Measurements from ENCODE around the gene KCNH5.

The KCNH5 gene

DNA sequence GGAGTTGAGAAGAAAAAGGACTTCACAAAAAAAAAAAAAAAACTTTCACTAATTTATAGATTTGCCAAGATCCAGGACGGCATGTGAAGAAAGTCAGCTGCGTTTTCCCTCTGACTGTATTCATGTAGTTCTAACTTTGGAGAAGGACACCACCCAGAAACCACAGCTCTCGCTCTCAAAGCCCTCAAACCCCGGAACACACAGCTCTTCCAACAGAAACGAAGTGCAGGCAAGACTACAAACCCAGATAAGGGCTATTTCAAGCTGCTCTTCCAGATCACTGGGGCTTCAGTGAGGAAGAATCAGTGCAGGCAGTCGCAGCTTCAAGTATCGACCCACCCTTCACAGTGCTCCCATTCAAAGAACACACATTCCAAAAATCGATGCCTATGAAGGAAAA, 13.2 kb downstream of the KCNH5 start:
- H2AFZ ChIP-seq (ENCODE audit: low read depth, low read length) = no peak overlapping the region
- no peaks in the 10 kb centered on the region for H3K27me3 ChIP-seq (ENCODE audit: insufficient read depth, low read length)
- H3K4me3 ChIP-seq (ENCODE audit: low read length) = no peak overlapping the region
- H3K4me1 ChIP-seq (ENCODE audit: insufficient read depth, low read length) = no peaks in the 10 kb centered on the region
- no peaks in the 10 kb centered on the region for H3K36me3 ChIP-seq (ENCODE audit: insufficient read depth, low read length)
- H3K9me3 ChIP-seq (ENCODE audit: low read length) = no peaks in the 10 kb centered on the region

DNA sequence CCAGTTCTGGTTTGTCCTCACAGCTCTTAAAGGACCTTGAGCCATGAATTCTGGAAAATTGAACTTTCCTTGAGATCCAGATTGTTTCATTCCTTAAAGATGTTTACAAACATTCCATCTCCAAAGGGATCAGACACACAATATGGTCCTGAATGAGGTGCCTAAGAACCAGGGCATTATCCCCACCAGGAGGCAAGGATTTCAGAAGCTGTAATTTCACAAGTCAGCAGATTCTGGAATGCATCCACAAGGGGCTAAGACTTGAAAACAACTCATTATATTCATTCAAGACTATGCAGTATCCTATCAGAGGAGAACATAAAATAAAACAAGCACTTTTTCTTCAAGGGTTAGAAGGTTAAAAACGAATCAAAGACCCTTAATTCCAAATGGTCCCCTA, 15.1 kb downstream of the KCNH5 start:
- H3K4me1 ChIP-seq (ENCODE audit: insufficient read depth, low read length) = no peaks in the 10 kb centered on the region
- no peak overlapping the region for H2AFZ ChIP-seq (ENCODE audit: low read depth, low read length)
- no peak overlapping the region for H3K4me3 ChIP-seq (ENCODE audit: low read length)
- H3K27me3 ChIP-seq (ENCODE audit: insufficient read depth, low read length) = no peaks in the 10 kb centered on the region
- H3K36me3 ChIP-seq (ENCODE audit: insufficient read depth, low read length) = no peaks in the 10 kb centered on the region
- H3K9me3 ChIP-seq (ENCODE audit: low read length) = no peaks in the 10 kb centered on the region

DNA sequence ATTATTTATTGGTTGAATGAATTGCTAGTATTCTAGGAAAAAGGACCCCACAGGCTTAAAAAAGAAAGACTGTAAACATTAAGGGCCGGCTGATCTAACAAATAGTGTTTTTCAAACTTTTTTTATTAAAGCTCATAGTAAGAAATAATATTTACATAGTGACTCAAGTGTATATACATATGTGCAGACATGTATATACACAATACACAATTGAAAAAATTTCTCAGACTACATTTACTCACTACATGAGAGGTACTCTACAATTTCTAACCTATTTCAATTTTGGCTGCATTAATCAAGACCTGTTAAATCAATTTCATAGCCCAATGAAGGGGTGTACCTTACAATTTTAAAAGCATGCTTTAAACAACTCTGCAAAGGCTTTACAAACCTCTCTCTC, 17.5 kb downstream of the KCNH5 start:
- no peak overlapping the region for H2AFZ ChIP-seq (ENCODE audit: low read depth, low read length)
- H3K27me3 ChIP-seq (ENCODE audit: insufficient read depth, low read length) = no peaks in the 10 kb centered on the region
- H3K4me3 ChIP-seq (ENCODE audit: low read length) = no peak overlapping the region

DNA sequence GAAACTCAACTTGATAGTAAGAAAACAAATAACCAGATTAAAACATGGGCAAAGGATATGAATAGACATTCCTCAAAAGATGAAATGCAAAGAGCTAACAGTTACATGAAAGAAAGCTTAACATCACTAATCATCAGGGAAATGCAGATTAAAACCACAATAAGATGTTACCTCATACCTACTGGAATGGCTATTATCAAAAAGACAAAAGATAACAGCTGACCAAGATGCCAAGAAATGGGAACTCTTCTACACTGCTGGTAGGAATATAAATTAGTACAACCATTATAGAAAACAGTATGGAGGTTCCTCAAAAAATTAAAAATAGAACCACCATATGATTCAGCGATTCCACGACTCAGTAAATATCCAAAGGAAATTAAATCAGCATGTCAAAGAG, 18.8 kb downstream of the KCNH5 start:
- no peak overlapping the region for H3K4me3 ChIP-seq (ENCODE audit: low read length)
- no peaks in the 10 kb centered on the region for H3K4me1 ChIP-seq (ENCODE audit: insufficient read depth, low read length)
- H3K9me3 ChIP-seq (ENCODE audit: low read length) = no peaks in the 10 kb centered on the region
- H3K36me3 ChIP-seq (ENCODE audit: insufficient read depth, low read length) = no peaks in the 10 kb centered on the region
- H3K27me3 ChIP-seq (ENCODE audit: insufficient read depth, low read length) = no peaks in the 10 kb centered on the region
- no peak overlapping the region for H2AFZ ChIP-seq (ENCODE audit: low read depth, low read length)

More for the DNA sequence above, 17.5 kb downstream of the KCNH5 start:
- H3K9me3 ChIP-seq (ENCODE audit: low read length) = no peaks in the 10 kb centered on the region
- no peaks in the 10 kb centered on the region for H3K4me1 ChIP-seq (ENCODE audit: insufficient read depth, low read length)
- no peaks in the 10 kb centered on the region for H3K36me3 ChIP-seq (ENCODE audit: insufficient read depth, low read length)

DNA sequence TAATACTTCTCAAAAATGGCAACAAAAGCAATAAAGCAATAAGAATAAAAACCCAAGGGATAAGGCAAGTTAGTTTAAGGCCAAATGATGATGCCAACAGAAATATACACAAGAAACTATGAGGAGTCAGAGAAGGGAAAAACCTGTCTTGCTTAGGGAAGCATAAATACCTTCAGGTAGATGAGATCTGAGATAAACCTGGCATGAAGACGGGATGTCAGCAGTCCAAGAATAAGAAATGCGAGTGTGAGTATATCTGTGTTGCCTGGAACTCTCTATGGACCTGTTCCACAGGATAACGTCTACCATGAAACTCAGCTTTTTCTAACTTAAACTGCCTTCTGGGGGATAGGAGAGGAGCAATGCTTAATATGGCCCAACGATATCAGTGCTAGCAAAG, 30.6 kb downstream of the KCNH5 start:
- Histone ChIP-seq H3K9me3 (ENCODE audit: low read length) (no peaks in the 10 kb centered on the region), H3K36me3 (ENCODE audit: insufficient read depth, low read length) (no peaks in the 10 kb centered on the region), H2AFZ (ENCODE audit: low read depth, low read length) (no peak overlapping the region), H3K4me3 (ENCODE audit: low read length) (no peak overlapping the region), H3K4me1 (ENCODE audit: insufficient read depth, low read length) (no peaks in the 10 kb centered on the region), H3K27me3 (ENCODE audit: insufficient read depth, low read length) (no peaks in the 10 kb centered on the region)

DNA sequence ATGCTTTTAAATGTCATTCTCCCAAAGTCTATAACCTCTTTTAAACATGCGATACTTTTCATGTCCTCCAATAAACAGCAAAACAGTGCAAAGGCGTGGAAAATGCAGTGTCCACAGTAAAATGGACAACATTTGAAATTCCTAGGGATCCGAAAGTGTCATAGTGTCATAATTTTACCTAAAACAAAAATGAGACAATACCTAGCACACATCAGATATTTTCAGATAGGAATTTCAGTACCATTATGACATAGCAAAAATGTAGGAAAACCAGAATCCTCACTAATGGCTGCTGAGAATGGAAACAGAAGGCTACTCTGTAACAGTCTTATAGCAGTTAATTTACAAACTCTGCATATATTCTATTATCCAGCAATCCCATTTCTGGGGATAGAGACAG, 33.1 kb downstream of the KCNH5 start:
- Histone ChIP-seq H3K27me3 (ENCODE audit: insufficient read depth, low read length) (no peaks in the 10 kb centered on the region), H3K4me3 (ENCODE audit: low read length) (no peak overlapping the region), H2AFZ (ENCODE audit: low read depth, low read length) (no peak overlapping the region), H3K36me3 (ENCODE audit: insufficient read depth, low read length) (no peaks in the 10 kb centered on the region), H3K4me1 (ENCODE audit: insufficient read depth, low read length) (no peaks in the 10 kb centered on the region), H3K9me3 (ENCODE audit: low read length) (no peaks in the 10 kb centered on the region)

DNA sequence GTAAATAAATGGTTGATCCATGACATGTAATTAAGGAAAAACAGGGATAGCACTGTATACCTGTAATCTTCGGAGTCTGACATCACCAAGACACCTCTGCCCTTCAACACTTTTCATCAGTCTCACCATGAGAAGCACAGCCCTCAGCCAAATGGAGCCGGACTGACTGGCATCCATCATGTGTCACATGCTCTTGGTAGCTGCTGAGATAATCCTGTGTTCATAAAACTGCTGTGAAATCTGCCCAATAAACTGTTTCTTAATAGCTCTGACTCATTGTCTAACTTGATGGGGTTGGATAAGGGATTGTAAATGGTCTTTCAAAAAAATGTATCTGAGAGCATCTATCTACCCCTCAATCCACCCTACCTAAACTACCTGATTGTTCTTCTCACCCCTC, 33.6 kb downstream of the KCNH5 start:
- H3K4me1 ChIP-seq (ENCODE audit: insufficient read depth, low read length) = no peaks in the 10 kb centered on the region
- H3K36me3 ChIP-seq (ENCODE audit: insufficient read depth, low read length) = no peaks in the 10 kb centered on the region
- H3K27me3 ChIP-seq (ENCODE audit: insufficient read depth, low read length) = no peaks in the 10 kb centered on the region
- H3K4me3 ChIP-seq (ENCODE audit: low read length) = no peak overlapping the region
- H3K9me3 ChIP-seq (ENCODE audit: low read length) = no peaks in the 10 kb centered on the region
- no peak overlapping the region for H2AFZ ChIP-seq (ENCODE audit: low read depth, low read length)

DNA sequence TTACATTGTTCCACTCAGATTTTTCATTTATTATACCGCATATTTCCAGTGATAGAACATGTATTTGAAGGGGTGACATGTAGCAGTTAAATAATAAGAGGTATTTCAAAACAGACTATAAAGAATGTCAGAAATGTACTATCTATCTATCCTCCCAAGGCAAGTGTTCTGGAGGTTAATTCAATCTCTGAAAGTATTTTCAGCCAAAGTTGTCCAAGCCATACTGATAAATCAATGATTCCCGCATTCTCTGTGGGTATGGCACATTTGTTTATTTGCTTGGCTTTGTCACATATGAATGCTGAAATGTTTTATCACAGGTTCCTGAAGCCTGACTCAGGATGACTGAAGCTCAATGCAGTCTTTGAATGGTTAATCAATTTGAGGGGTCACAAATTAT, 35.8 kb downstream of the KCNH5 start:
- Histone ChIP-seq H2AFZ (ENCODE audit: low read depth, low read length) (no peak overlapping the region), H3K4me1 (ENCODE audit: insufficient read depth, low read length) (no peaks in the 10 kb centered on the region), H3K27me3 (ENCODE audit: insufficient read depth, low read length) (no peaks in the 10 kb centered on the region), H3K36me3 (ENCODE audit: insufficient read depth, low read length) (no peaks in the 10 kb centered on the region), H3K9me3 (ENCODE audit: low read length) (no peaks in the 10 kb centered on the region), H3K4me3 (ENCODE audit: low read length) (no peak overlapping the region)

DNA sequence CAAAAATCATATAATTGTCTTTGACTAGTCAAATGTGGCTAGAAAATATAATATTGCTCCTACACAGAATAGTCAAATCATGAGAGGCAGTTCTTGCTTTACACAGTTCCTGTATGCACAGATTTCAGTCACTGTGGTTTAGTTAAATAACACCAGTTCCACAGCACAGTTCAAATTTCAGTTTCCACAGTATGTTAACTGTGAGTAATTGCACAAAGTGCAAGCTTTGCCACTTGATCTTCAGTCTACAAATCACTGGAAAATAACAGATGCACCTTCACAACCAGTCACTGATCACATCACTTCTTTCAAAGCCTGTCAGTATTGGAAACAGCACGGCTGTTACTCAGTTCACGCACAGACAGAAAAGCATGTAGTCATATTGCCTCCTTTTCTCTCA, 38.7 kb downstream of the KCNH5 start:
- H2AFZ ChIP-seq (ENCODE audit: low read depth, low read length) = no peak overlapping the region
- no peaks in the 10 kb centered on the region for H3K4me1 ChIP-seq (ENCODE audit: insufficient read depth, low read length)
- H3K4me3 ChIP-seq (ENCODE audit: low read length) = no peak overlapping the region
- H3K27me3 ChIP-seq (ENCODE audit: insufficient read depth, low read length) = no peaks in the 10 kb centered on the region
- H3K36me3 ChIP-seq (ENCODE audit: insufficient read depth, low read length) = no peaks in the 10 kb centered on the region
- H3K9me3 ChIP-seq (ENCODE audit: low read length) = no peaks in the 10 kb centered on the region

DNA sequence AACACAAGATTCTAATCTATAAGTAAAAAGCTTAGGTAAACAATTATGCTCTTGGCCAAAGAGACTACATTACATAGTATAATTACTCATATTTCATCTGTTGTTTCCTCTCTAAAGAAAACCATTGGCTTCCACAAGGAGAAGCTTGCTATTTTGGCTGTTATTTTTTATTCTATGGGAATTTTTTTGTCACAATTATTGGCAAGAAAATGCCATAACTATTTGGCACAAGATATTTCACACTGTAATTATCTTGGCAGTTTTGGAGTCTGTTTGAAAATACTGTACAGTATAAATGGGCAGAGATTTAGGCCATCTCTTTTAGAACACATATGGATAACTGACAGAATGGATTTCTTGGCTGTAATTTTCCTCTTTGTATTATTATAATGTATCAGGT, 51.2 kb downstream of the KCNH5 start:
- H3K4me3 ChIP-seq (ENCODE audit: low read length) = no peak overlapping the region
- H3K4me1 ChIP-seq (ENCODE audit: insufficient read depth, low read length) = no peaks in the 10 kb centered on the region
- H3K36me3 ChIP-seq (ENCODE audit: insufficient read depth, low read length) = no peaks in the 10 kb centered on the region
- H3K9me3 ChIP-seq (ENCODE audit: low read length) = no peaks in the 10 kb centered on the region
- no peak overlapping the region for H2AFZ ChIP-seq (ENCODE audit: low read depth, low read length)
- H3K27me3 ChIP-seq (ENCODE audit: insufficient read depth, low read length) = no peaks in the 10 kb centered on the region

DNA sequence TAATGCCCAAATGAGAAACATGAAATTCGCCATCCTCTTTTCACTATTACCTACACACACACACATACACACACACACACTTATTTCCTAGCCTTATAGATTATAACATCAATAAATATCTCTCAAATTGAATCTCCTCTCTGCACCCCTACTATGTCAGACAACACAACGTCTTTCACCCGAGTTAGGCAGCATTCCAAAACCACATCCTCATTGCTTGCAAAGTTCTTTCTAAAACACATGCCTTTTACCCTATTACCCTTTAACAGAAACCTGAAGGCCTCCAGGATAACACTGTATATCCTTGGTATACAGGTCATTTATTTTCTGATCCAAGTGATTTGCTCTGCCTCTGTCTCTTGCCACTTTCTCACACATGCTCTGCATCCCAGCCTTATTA, 56.3 kb downstream of the KCNH5 start:
- H2AFZ ChIP-seq (ENCODE audit: low read depth, low read length) = no peak overlapping the region
- no peaks in the 10 kb centered on the region for H3K27me3 ChIP-seq (ENCODE audit: insufficient read depth, low read length)
- H3K9me3 ChIP-seq (ENCODE audit: low read length) = no peaks in the 10 kb centered on the region
- no peak overlapping the region for H3K4me3 ChIP-seq (ENCODE audit: low read length)
- H3K4me1 ChIP-seq (ENCODE audit: insufficient read depth, low read length) = no peaks in the 10 kb centered on the region
- no peaks in the 10 kb centered on the region for H3K36me3 ChIP-seq (ENCODE audit: insufficient read depth, low read length)

DNA sequence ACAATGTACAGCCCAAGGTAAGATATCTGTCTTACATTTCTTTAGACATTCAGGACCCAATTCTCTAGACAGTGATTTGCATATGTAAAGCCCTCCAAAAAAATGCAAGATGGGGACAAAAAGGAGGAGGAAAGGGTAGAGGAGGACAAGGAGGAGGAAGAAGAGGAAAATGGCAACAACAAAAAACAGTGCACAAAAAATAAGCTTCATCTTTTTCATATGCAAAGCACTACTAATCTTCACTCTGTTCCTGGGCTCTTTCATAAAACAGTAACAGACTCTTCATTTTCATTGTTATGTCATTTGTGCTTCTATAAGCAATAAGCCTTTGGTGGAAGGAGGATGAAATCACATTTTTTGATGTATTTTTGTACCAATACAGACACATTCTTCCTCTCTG, 61.4 kb downstream of the KCNH5 start:
- no peak overlapping the region for H2AFZ ChIP-seq (ENCODE audit: low read depth, low read length)
- H3K4me3 ChIP-seq (ENCODE audit: low read length) = no peak overlapping the region
- H3K27me3 ChIP-seq (ENCODE audit: insufficient read depth, low read length) = no peaks in the 10 kb centered on the region
- H3K9me3 ChIP-seq (ENCODE audit: low read length) = no peaks in the 10 kb centered on the region
- no peaks in the 10 kb centered on the region for H3K4me1 ChIP-seq (ENCODE audit: insufficient read depth, low read length)
- H3K36me3 ChIP-seq (ENCODE audit: insufficient read depth, low read length) = no peaks in the 10 kb centered on the region

DNA sequence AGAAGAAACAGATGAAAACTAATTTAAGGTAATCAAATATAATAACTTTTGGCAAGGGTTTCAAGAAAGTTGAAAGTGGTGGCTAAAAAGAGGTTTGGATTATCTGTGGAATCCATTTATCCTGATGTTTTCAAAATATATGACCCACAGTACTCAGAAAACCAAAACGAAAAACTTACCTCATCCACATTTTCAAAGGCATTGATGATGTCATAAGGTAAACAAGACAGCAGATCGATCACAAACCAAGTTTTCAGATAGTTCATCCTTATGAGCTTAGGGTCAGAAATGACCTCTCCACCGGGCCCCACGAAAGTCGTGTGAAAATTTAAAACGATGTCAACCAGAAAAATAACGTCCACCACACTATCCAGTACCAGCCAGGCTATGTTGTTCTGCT, 64.6 kb downstream of the KCNH5 start:
- Histone ChIP-seq H3K36me3 (ENCODE audit: insufficient read depth, low read length) (no peaks in the 10 kb centered on the region), H3K4me1 (ENCODE audit: insufficient read depth, low read length) (no peaks in the 10 kb centered on the region), H3K9me3 (ENCODE audit: low read length) (no peaks in the 10 kb centered on the region), H3K4me3 (ENCODE audit: low read length) (no peak overlapping the region), H2AFZ (ENCODE audit: low read depth, low read length) (no peak overlapping the region), H3K27me3 (ENCODE audit: insufficient read depth, low read length) (no peaks in the 10 kb centered on the region)

DNA sequence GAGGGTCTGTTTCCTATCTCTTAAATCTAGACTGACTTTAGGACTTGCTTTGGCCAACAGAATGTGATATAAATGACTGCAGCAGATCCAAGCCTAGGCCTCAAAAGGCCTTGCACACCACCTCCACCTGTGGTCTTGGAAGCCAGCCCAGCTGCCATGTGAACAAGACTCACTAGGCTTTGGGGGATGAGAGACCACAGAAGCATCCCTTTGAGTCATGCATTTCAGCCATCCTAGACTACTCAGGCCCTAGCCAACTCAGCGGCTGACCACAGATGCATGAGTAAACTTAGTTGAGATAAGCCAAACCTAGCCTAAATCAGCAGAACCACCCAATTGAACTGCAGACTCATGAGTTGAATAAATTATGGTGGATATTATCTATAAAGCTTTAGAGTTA, 87.7 kb downstream of the KCNH5 start:
- no peak overlapping the region for H3K4me3 ChIP-seq (ENCODE audit: low read length)
- no peak overlapping the region for H2AFZ ChIP-seq (ENCODE audit: low read depth, low read length)
- no peaks in the 10 kb centered on the region for H3K27me3 ChIP-seq (ENCODE audit: insufficient read depth, low read length)
- no peaks in the 10 kb centered on the region for H3K9me3 ChIP-seq (ENCODE audit: low read length)
- no peaks in the 10 kb centered on the region for H3K4me1 ChIP-seq (ENCODE audit: insufficient read depth, low read length)
- H3K36me3 ChIP-seq (ENCODE audit: insufficient read depth, low read length) = no peaks in the 10 kb centered on the region
